Right lobe of liver (tissue), 6 donors: ENCODE measurements around the gene KMT2A. TPM values are rescaled to one million over a fixed set of nuclear protein-coding genes. Genes with fewer than 3 reads are reported as not detected.
"Not testable (repeated sequence)": the region's sequence is repeated elsewhere in the genome, so short reads cannot be mapped to it uniquely, and the experiment has no call there.

Experiments used
- ATAC-seq, 4 donors: fragments of 200-7000 bp; cut with Tn5 transposase; one replicate each; pipeline ENCODE4 v1.9.1; 2020; ENCODE audit warnings: mild to moderate bottlenecking in 4 of 4, moderate library complexity in 4 of 4
- DNase-seq, 3 donors: peaks; one replicate each; pipeline ENCODE4 v3.0.0-alpha.2; 2020
- H3K27ac ChIP-seq, 3 donors: fragments of 200-600 bp; one replicate each; pipeline ENCODE4 v1.8.0; 2022
- H3K27me3 ChIP-seq, 2 donors: fragments of 200-600 bp; one replicate each; pipeline ENCODE4 v1.8.0; 2022
- H3K36me3 ChIP-seq, 4 donors: fragments of 200-600 bp; sonication (generic) in 1 of 4; one replicate each; pipeline versions ENCODE4 v1.5.1 to v1.8.0; 2017 to 2022; ENCODE audit warnings: control low read depth in 1 of 4
- H3K4me1 ChIP-seq, 4 donors: fragments of 200-600 bp; sonication (generic) in 1 of 4; one replicate each; pipeline versions ENCODE4 v1.5.1 to v1.8.0; 2017 to 2022; ENCODE audit warnings: control low read depth in 1 of 4
- H3K4me3 ChIP-seq, 3 donors: fragments of 200-600 bp; one replicate each; pipeline ENCODE4 v1.8.0; 2022
- H3K9me3 ChIP-seq, 4 donors: fragments of 200-600 bp; sonication (generic) in 1 of 4; one replicate each; pipeline versions ENCODE4 v1.5.1 to v1.8.0; 2017 to 2022; ENCODE audit warnings: control low read depth in 1 of 4
- POLR2A ChIP-seq: fragments of 450-650 bp; IDR thresholded peaks from one replicate; pipeline ENCODE4 v1.6.1; 2017; ENCODE audit warnings: antibody characterized with exemption, mild to moderate bottlenecking
- WGBS: methylation state at CpG from one replicate; pipeline ENCODE4 v1.1.6; 2018; ENCODE audit warnings: low coverage, low lambda C conversion rate; ENCODE audit not compliant: insufficient coverage; ENCODE audit errors: missing lambda C conversion rate; 5-methylcytosine and 5-hydroxymethylcytosine counted together
- intact Hi-C, 2 donors: fragments of 100-400 bp; cut with DNase I; formaldehyde crosslinking; loops; one replicate each; pipeline versions ENCODE4 v1.11.2 to v1.14.1; 2022
- total RNA-seq, 6 experiments: library from RNA; depleted of rRNA in 2 of 6; stranded (reverse); fragments of >200 nt in 2 of 6; fragmentation: NEBNext Ultra II Directional in 3 of 6; extraction: Animal tissue kit (Norgen Biotek cat#: 25700) in 3 of 6; gene quantifications; one replicate each; pipeline versions ENCODE4 v1.1.0 to v1.2.4, GENCODE V29; 2016 to 2023
- TF ChIP-seq, protein P1 (sequence below), 4 donors: fragments of 200-600 bp in 3 of 4; fragments of 450-650 bp in 1 of 4; IDR thresholded peaks; one replicate each; pipeline versions ENCODE4 v1.5.1 to v1.8.0; 2016 to 2022; ENCODE audit warnings: antibody characterized with exemption in 4 of 4, mild to moderate bottlenecking in 2 of 4
- donor health status: DM: no; HTN: yes; CAD: no.
- donor health status: DM: no; HTN: no; CAD: no.
- donor health status: DM: no; HTN: no; CAD: no.
- donor health status: DM: no; HTN: yes; CAD: no.
- donor health status: DM: no; HTN: yes; CAD: no.

KMT2A gene
- total RNA-seq, 6 experiments from 2014 or later: 15.5 to 24.9 (median 19.5) TPM

DNA sequence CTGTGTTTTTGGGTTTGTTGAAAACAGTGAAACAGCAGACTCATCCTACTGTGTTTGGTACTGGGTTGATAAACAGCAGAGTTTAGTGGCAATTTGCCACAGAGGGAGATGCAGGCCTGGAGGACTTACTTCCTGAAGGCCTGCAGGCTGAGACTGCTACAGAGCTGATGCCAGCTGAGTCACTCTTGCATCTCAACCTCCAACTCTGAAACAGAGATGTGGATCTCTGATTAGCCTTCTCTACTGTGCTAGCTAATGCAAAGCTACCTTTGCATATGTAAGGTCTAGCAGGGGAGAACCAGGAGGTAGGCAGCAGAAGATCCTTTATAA, 20.6 kb upstream of the KMT2A start:
- Histone ChIP-seq H3K9me3 (no peaks in the 10 kb centered on the region), H3K4me1 (no peaks in the 10 kb centered on the region), H3K4me3 (no peak overlapping the region), H3K36me3 (no peaks in the 10 kb centered on the region), H3K27me3 (no peaks in the 10 kb centered on the region), H3K27ac (no peak overlapping the region)
- DNase-seq: peak in 1 of 3 donors; percentile 27
- TF ChIP-seq POLR2A: no peak
- ATAC-seq: peak in 3 of 4 donors; percentile 35 to 83 (median 43)
- intact Hi-C loops: no loop called here

- DNase-seq, H3K36me3 ChIP-seq, H3K27me3 ChIP-seq, ATAC-seq, H3K27ac ChIP-seq, H3K4me3 ChIP-seq, H3K9me3 ChIP-seq, H3K4me1 ChIP-seq, intact Hi-C loops: not testable (repeated sequence)
Measured at GRCh38 chr11:118416900-118417299, 19.4 kb upstream of the KMT2A start.

DNA sequence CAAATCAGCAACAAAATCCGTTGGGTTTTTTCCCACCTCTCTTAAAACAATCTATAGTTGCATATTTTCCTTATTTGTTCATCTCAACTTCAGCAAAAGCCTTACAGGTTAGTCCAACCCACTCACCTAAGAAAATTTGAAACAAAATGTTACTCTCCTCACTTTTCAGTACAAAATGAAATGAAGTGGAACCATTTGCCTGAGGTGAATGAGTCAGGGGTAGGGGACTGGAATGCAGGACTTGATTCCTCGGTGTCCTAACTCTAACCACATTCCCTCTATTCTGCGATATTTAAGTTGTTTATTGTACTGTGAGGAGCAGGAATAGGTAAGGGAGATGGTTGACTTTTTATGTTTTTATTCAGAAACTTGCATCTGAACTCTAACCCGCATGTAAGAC, 18.5 kb upstream of the KMT2A start:
- no peak for ATAC-seq
- no peak for DNase-seq
- no peak for TF ChIP-seq POLR2A
- TF ChIP-seq, protein P1, sequence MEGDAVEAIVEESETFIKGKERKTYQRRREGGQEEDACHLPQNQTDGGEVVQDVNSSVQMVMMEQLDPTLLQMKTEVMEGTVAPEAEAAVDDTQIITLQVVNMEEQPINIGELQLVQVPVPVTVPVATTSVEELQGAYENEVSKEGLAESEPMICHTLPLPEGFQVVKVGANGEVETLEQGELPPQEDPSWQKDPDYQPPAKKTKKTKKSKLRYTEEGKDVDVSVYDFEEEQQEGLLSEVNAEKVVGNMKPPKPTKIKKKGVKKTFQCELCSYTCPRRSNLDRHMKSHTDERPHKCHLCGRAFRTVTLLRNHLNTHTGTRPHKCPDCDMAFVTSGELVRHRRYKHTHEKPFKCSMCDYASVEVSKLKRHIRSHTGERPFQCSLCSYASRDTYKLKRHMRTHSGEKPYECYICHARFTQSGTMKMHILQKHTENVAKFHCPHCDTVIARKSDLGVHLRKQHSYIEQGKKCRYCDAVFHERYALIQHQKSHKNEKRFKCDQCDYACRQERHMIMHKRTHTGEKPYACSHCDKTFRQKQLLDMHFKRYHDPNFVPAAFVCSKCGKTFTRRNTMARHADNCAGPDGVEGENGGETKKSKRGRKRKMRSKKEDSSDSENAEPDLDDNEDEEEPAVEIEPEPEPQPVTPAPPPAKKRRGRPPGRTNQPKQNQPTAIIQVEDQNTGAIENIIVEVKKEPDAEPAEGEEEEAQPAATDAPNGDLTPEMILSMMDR (IDR thresholded peaks at IDR 0.05): no peak
- H3K9me3 ChIP-seq: no peaks in the 10 kb centered on the region
- H3K36me3 ChIP-seq: no peaks in the 10 kb centered on the region
- H3K4me3 ChIP-seq: no peak overlapping the region
- intact Hi-C loops: no loop called here
- no peaks in the 10 kb centered on the region for H3K27me3 ChIP-seq
- H3K4me1 ChIP-seq: no peaks in the 10 kb centered on the region
- 84% methylated on average over 4 of the region's 4 CpGs for WGBS
- no peak overlapping the region for H3K27ac ChIP-seq

DNA sequence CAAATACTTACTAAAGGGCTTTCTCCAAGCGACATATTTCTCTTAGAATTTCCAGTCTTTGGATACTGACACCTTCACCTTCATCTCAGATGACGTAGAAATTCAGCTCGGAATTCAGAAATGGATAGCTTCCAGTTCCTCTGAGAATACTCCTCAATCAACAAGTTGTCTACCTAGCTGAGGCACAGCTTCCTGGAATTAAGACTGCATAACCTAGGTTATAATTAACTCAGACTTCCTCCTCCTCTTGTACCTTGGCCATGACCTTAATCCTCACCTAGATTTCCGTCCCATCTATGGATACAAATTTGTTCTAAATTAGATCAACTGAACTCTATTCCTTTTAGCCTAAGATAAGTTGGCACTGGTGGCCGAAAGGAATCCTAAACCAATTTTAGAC, 17.5 kb upstream of the KMT2A start:
- Histone ChIP-seq H3K27me3 (no peaks in the 10 kb centered on the region), H3K27ac (no peak overlapping the region), H3K4me1 (no peaks in the 10 kb centered on the region), H3K4me3 (no peak overlapping the region), H3K9me3 (no peaks in the 10 kb centered on the region), H3K36me3 (no peaks in the 10 kb centered on the region)
- peak in 1 of 4 donors; percentile 87 for ATAC-seq
- intact Hi-C loops: no loop called here
- WGBS: 84% methylated on average over 5 of the region's 5 CpGs
- DNase-seq: no peak
- TF ChIP-seq POLR2A: no peak
- TF ChIP-seq, protein P1 (IDR thresholded peaks at IDR 0.05): no peak

DNA sequence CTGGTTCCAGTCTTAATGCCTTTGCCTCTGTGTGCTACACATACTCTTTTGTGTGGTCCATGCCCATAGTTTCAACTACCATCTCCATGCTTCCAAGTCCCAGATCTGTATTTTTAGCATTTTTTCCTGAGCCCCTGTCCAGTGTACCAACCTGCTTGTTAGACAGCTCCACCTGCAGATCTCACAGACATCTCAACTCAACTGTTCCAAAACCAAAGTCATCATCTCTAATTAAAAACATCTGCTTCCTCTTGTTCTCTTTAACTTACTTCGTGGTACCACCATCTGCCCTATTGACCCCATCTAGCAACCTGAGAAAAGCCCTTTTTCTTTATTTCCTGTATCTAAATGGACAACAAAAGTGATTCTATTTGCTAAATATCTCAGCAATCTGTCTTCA, 8.6 kb upstream of the KMT2A start:
- H3K36me3 ChIP-seq: no peaks in the 10 kb centered on the region
- no peaks in the 10 kb centered on the region for H3K9me3 ChIP-seq
- no peak overlapping the region for H3K4me3 ChIP-seq
- no peak for TF ChIP-seq POLR2A
- TF ChIP-seq, protein P1 (IDR thresholded peaks at IDR 0.05): no peak
- ATAC-seq (no peak), DNase-seq (no peak)
- 13% methylated on average over 1 of the region's 1 CpG for WGBS
- intact Hi-C loops: no loop called here
- H3K4me1 ChIP-seq: no peaks in the 10 kb centered on the region
- no peak overlapping the region for H3K27ac ChIP-seq
- H3K27me3 ChIP-seq: no peaks in the 10 kb centered on the region

DNA sequence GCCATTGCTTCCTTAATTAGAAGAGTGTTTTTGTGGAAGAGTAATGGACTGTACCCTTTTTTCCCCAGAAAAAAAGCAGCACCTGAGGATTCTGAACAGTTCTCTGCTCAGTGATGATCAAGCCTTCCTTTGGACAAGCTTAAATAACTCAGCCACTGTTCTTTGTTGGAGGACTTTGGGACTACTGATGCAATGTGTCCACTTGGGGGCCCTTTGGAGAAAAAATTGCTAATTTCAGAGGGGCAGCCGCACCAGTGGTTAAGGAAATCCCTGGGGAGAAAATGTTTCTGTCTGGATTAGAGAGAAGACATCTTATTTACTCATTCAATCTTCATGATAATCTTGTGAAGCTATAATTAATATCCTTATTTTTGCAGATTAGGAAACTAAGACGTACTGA, 5.3 kb upstream of the KMT2A start:
- TF ChIP-seq POLR2A: no peak
- TF ChIP-seq, protein P1 (IDR thresholded peaks at IDR 0.05): no peak
- H3K27ac ChIP-seq: no peak overlapping the region
- H3K4me3 ChIP-seq: no peak overlapping the region
- H3K27me3 ChIP-seq: no peaks in the 10 kb centered on the region
- H3K36me3 ChIP-seq: no peaks in the 10 kb centered on the region
- peaks cover 0 to 10% (median 0%) of the 10 kb centered on the region in 4 donors for H3K4me1 ChIP-seq
- 79% methylated on average over 2 of the region's 2 CpGs for WGBS
- ATAC-seq: no peak
- intact Hi-C loops: no loop called here
- DNase-seq: no peak
- H3K9me3 ChIP-seq: no peaks in the 10 kb centered on the region
